ENCODE measurements around the gene DPH5.
"Not testable (repeated sequence)": the region's sequence is repeated elsewhere in the genome, so short reads cannot be mapped to it uniquely, and the experiment has no call there.

The DPH5 gene

GRCh38 chr1:100982793-100983192 lies 42.8 kb downstream of the DPH5 start:
- DNase-seq (ENCODE audit: low spot score), result no peak

- DNase-seq (ENCODE audit: low spot score), result no peak
These were observed 46.0 kb downstream of the DPH5 start for GRCh38 chr1:100979631-100980030.

GRCh38 chr1:100976936-100977335 lies 48.6 kb downstream of the DPH5 start:
- DNase-seq (ENCODE audit: low spot score), result no peak

- DNase-seq (ENCODE audit: low spot score), result no peak
These were observed 53.4 kb downstream of the DPH5 start for GRCh38 chr1:100972185-100972584.

- no peak for DNase-seq (ENCODE audit: low spot score)
These were observed 54.6 kb downstream of the DPH5 start for GRCh38 chr1:100971021-100971420.

GRCh38 chr1:100969327-100969726 lies 56.3 kb downstream of the DPH5 start:
- DNase-seq (ENCODE audit: low spot score), result no peak

GRCh38 chr1:100968621-100969020 lies 57.0 kb downstream of the DPH5 start:
- no peak for DNase-seq (ENCODE audit: low spot score)

- DNase-seq (ENCODE audit: low spot score), result no peak
These were observed 65.5 kb downstream of the DPH5 start for GRCh38 chr1:100960098-100960497.

- DNase-seq (ENCODE audit: low spot score), result no peak
These were observed 66.0 kb downstream of the DPH5 start for GRCh38 chr1:100959502-100960060.

- no peak for DNase-seq (ENCODE audit: low spot score)
These were observed 70.3 kb downstream of the DPH5 start for GRCh38 chr1:100955322-100955721.

- no peak for DNase-seq (ENCODE audit: low spot score)
These were observed 71.4 kb downstream of the DPH5 start for GRCh38 chr1:100953960-100954730.

GRCh38 chr1:100952970-100953369 lies 72.6 kb downstream of the DPH5 start:
- DNase-seq (ENCODE audit: low spot score), result not testable (repeated sequence)

- no peak for DNase-seq (ENCODE audit: low spot score)
These were observed 73.4 kb downstream of the DPH5 start for GRCh38 chr1:100952104-100952745.

GRCh38 chr1:100950781-100951180 lies 74.8 kb downstream of the DPH5 start:
- DNase-seq (ENCODE audit: low spot score), result no peak

- no peak for DNase-seq (ENCODE audit: low spot score)
These were observed 75.2 kb downstream of the DPH5 start for GRCh38 chr1:100950337-100950736.

GRCh38 chr1:100949515-100950158 lies 75.9 kb downstream of the DPH5 start:
- DNase-seq (ENCODE audit: low spot score), result not testable (repeated sequence)

- DNase-seq (ENCODE audit: low spot score), result not testable (repeated sequence)
These were observed 76.7 kb downstream of the DPH5 start for GRCh38 chr1:100948721-100949405.

- DNase-seq (ENCODE audit: low spot score), result not testable (repeated sequence)
These were observed 77.8 kb downstream of the DPH5 start for GRCh38 chr1:100947816-100948215.

GRCh38 chr1:100946064-100946463 lies 79.5 kb downstream of the DPH5 start:
- DNase-seq (ENCODE audit: low spot score), result not testable (repeated sequence)

GRCh38 chr1:100943533-100943932 lies 82.1 kb downstream of the DPH5 start:
- DNase-seq (ENCODE audit: low spot score), result no peak

- DNase-seq (ENCODE audit: low spot score), result no peak
These were observed 83.1 kb downstream of the DPH5 start for GRCh38 chr1:100942304-100943046.

Data from hematopoietic multipotent progenitor cell treated with erythropoietin and hydrocortisone succinate and interleukin-3 and kit ligand, for 15 days (in vitro differentiated cells).